ENCODE measurements around the gene ZNF792. TPM values are rescaled to one million over a fixed set of nuclear protein-coding genes. Genes with fewer than 3 reads are reported as not detected.
"Not testable (repeated sequence)": the region's sequence is repeated elsewhere in the genome, so short reads cannot be mapped to it uniquely, and the experiment has no call there.

The ZNF792 gene
- total RNA-seq, 1 donor from 2014 or later: 7.0 TPM

DNA sequence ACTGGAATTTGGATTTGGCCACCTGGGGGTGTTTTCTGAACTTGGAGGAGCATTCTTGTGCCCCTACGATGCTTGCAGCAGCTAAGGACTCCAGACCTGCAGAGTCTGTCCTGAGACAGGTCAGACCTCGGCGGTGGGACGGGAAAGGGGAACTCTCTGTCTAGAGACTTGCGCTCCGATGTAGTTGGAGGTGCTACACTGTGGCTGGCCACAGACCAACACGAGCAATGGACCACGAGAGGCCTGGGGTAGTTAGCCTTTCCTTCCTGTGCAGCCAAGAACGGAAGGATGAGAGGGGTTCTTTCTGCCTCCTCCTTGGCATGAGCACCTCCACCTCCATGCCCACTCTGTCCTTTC lies 30.2 kb upstream of the ZNF792 start:
- peaks cover 6% of the 10 kb centered on the region for H3K4me1 ChIP-seq
- H3K4me2 ChIP-seq: no peak overlapping the region
- H3K27me3 Mint-ChIP-seq (ENCODE audit: insufficient read depth, low read depth): peaks cover 7% of the 10 kb centered on the region
- no peaks in the 10 kb centered on the region for H4K20me1 ChIP-seq (ENCODE audit: low read depth)
- TF ChIP-seq EZH2phosphoT487 (IDR thresholded peaks at IDR 0.05): no peak
- no peak for TF ChIP-seq EZH2 (IDR thresholded peaks at IDR 0.05)
- TF ChIP-seq, protein P1, sequence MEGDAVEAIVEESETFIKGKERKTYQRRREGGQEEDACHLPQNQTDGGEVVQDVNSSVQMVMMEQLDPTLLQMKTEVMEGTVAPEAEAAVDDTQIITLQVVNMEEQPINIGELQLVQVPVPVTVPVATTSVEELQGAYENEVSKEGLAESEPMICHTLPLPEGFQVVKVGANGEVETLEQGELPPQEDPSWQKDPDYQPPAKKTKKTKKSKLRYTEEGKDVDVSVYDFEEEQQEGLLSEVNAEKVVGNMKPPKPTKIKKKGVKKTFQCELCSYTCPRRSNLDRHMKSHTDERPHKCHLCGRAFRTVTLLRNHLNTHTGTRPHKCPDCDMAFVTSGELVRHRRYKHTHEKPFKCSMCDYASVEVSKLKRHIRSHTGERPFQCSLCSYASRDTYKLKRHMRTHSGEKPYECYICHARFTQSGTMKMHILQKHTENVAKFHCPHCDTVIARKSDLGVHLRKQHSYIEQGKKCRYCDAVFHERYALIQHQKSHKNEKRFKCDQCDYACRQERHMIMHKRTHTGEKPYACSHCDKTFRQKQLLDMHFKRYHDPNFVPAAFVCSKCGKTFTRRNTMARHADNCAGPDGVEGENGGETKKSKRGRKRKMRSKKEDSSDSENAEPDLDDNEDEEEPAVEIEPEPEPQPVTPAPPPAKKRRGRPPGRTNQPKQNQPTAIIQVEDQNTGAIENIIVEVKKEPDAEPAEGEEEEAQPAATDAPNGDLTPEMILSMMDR (IDR thresholded peaks at IDR 0.05): no peak
- no peaks in the 10 kb centered on the region for H3K36me3 ChIP-seq
- DNase-seq (ENCODE audit: low spot score): no peak
- H3K27me3 ChIP-seq: no peaks in the 10 kb centered on the region
- no peaks in the 10 kb centered on the region for H3K9me3 ChIP-seq (ENCODE audit: low read depth)
- H3K4me3 ChIP-seq: no peak overlapping the region
- peaks cover 12% of the 10 kb centered on the region for H3K4me1 Mint-ChIP-seq
- H3K27ac Mint-ChIP-seq: no peak overlapping the region
- no peak overlapping the region for H3K27ac ChIP-seq
- no peak overlapping the region for H2AFZ ChIP-seq (replicated peaks)
- H3K4me3 Mint-ChIP-seq: peak overlapping the region; percentile 6
- H3K9me3 Mint-ChIP-seq: peaks cover 9% of the 10 kb centered on the region
- peaks cover 5% of the 10 kb centered on the region for H3F3A ChIP-seq (ENCODE audit: low read depth)
- H3K79me2 ChIP-seq (ENCODE audit: low read depth): no peaks in the 10 kb centered on the region
- H3K36me3 Mint-ChIP-seq: no peaks in the 10 kb centered on the region
- no peak overlapping the region for H3K9ac ChIP-seq

DNA sequence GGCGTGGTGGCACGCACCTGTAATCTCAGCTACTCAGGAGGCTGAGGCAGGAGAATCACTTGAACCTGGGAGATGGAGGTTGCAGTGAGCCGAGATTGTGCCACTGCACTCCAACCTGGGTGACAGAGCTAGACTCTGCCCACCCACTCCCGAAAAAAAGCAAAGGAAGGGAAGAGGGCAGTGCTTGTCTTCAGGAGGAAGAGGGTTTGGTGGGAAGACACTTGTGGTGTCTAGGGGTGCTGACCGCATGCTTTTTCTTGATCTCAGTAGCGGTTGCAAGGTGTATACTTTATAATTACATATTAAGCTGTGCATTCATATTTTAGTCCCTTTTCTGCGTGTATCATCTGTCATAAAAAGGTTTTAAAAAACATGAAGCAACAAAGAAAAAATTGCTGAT lies 28.6 kb upstream of the ZNF792 start:
- not testable (repeated sequence) for H3K9ac ChIP-seq; DNase-seq (ENCODE audit: low spot score); H3K79me2 ChIP-seq (ENCODE audit: low read depth); H3K27me3 Mint-ChIP-seq (ENCODE audit: insufficient read depth, low read depth); H3K36me3 ChIP-seq; H3K4me2 ChIP-seq; H3K4me3 ChIP-seq; H3K27me3 ChIP-seq; H2AFZ ChIP-seq (replicated peaks); H3K4me1 ChIP-seq; H3K9me3 ChIP-seq (ENCODE audit: low read depth); H4K20me1 ChIP-seq (ENCODE audit: low read depth); H3K9me3 Mint-ChIP-seq; H3F3A ChIP-seq (ENCODE audit: low read depth); H3K36me3 Mint-ChIP-seq; H3K4me1 Mint-ChIP-seq; H3K27ac Mint-ChIP-seq; H3K27ac ChIP-seq; H3K4me3 Mint-ChIP-seq

DNA sequence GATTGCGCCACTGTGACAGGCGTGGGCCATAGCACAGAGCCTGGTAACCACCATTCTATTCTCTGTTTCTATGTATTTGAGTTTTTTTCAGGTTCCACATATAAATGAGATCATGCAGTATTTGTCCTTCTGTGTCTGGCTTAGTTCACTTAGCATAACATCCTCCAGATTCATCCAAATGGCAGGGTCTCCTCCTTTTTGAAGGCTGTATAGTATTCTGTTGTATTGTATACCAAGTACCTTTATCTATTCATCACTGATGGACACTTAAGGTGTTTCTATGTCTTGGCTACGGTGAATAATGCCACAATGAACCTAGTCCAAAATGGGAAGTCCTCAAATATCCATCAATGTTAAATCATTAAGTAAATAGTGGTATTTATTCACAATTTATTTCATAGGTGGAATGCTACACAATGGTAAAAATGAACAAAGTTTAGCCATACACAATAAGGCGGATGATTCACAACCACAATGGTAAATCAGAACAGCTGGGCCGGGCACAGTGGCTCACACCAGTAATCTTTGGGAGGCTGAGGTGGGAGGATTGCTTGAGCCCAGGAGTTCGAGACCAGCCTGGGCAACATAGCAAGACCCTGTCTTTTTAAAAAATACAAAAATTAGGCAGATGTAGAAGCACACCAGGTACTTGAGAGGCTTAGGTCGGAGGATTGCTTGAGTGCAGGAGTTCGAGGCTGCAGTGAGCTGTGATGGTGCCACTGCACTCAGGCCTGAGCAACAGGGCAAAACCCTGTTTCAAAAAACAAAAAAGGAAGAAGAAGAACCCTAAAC lies 27.7 kb upstream of the ZNF792 start:
- no peak overlapping the region for H3K27ac Mint-ChIP-seq

More for the DNA sequence above, 27.7 kb upstream of the ZNF792 start:
- DNase-seq (ENCODE audit: low spot score): no peak
- H3K9me3 ChIP-seq (ENCODE audit: low read depth): no peaks in the 10 kb centered on the region
- no peaks in the 10 kb centered on the region for H4K20me1 ChIP-seq (ENCODE audit: low read depth)
- no peak overlapping the region for H2AFZ ChIP-seq (replicated peaks)
- no peaks in the 10 kb centered on the region for H3F3A ChIP-seq (ENCODE audit: low read depth)
- no peak overlapping the region for H3K4me3 ChIP-seq
- no peaks in the 10 kb centered on the region for H3K4me1 ChIP-seq
- no peaks in the 10 kb centered on the region for H3K27me3 ChIP-seq
- H3K79me2 ChIP-seq (ENCODE audit: low read depth): no peaks in the 10 kb centered on the region
- Mint-ChIP-seq H3K36me3 (no peaks in the 10 kb centered on the region), H3K27me3 (ENCODE audit: insufficient read depth, low read depth) (peaks cover 7% of the 10 kb centered on the region), H3K4me3 (no peak overlapping the region), H3K9me3 (peaks cover 9% of the 10 kb centered on the region), H3K4me1 (no peaks in the 10 kb centered on the region)
- H3K27ac ChIP-seq: no peak overlapping the region
- no peak overlapping the region for H3K4me2 ChIP-seq
- H3K9ac ChIP-seq: no peak overlapping the region
- H3K36me3 ChIP-seq: no peaks in the 10 kb centered on the region
- TF ChIP-seq EZH2 (IDR thresholded peaks at IDR 0.05) (no peak), EZH2phosphoT487 (IDR thresholded peaks at IDR 0.05) (no peak)
- TF ChIP-seq, protein P1 (IDR thresholded peaks at IDR 0.05): no peak

Data from neural progenitor cell (in vitro differentiated cells).